BJ (cell line): ENCODE measurements around the gene GBF1. TPM values are rescaled to one million over a fixed set of nuclear protein-coding genes. Genes with fewer than 3 reads are reported as not detected.

ENCODE experiments used
- CTCF ChIA-PET: fragments of 350-600 bp; formaldehyde crosslinking; extraction: SDS; loops from one replicate; lab custom pipeline; 2021; ENCODE audit warnings: antibody characterized with exemption, inconsistent platforms; lab: Yijun Ruan, JAX
- POLR2A ChIA-PET: fragments of 300-600 bp; sonication (Branson Sonifier 250); formaldehyde crosslinking; extraction: SDS; loops from one replicate; lab custom pipeline; 2021; ENCODE audit warnings: antibody characterized with exemption; lab: Charles Lee
- DNase-seq: peaks from one replicate; pipeline ENCODE4 v3.0.0-alpha.2; 2011; ENCODE audit warnings: low read depth
- H3K27me3 ChIP-seq: 2 replicates; pipeline ENCODE4 v1.6.0; 2011; ENCODE audit warnings: low read length; ENCODE audit not compliant: control insufficient read depth, insufficient read depth
- H3K36me3 ChIP-seq: 2 replicates; pipeline ENCODE4 v1.5.1; 2011; ENCODE audit warnings: low read length; ENCODE audit not compliant: control insufficient read depth, insufficient read depth
- H3K4me3 ChIP-seq: 2 replicates; pipeline ENCODE4 v1.5.1; 2011; ENCODE audit warnings: low read depth, mild to moderate bottlenecking, control low read depth, low read length
- polyA plus RNA-seq: library from polyadenylated mRNA; depleted of rRNA; stranded (reverse); fragments of >200 nt; gene quantifications from 2 replicates; pipeline ENCODE4 v1.2.3, GENCODE V29; 2011
- TF ChIP-seq, protein P1 (sequence below): IDR thresholded peaks from 2 replicates; pipeline ENCODE4 v1.5.1; 2011; ENCODE audit warnings: low read depth, mild to moderate bottlenecking, control low read depth, inconsistent platforms, low read length, moderate library complexity; ENCODE audit not compliant: insufficient read depth

Gene GBF1
- polyA plus RNA-seq, 1 experiment = 28.4 TPM

- DNase-seq = no peak
- Histone ChIP-seq H3K36me3 (no peaks in the 10 kb centered on the region), H3K4me3 (no peak overlapping the region), H3K27me3 (no peaks in the 10 kb centered on the region)
- ChIA-PET POLR2A (no interaction called here), CTCF (interaction anchor here (0.6 to 1.3 kb wide), 2 partner anchors 128 to 355 kb away, joined by 3 read pairs; no protein-coding TSS in a partner anchor)
- TF ChIP-seq, protein P1, sequence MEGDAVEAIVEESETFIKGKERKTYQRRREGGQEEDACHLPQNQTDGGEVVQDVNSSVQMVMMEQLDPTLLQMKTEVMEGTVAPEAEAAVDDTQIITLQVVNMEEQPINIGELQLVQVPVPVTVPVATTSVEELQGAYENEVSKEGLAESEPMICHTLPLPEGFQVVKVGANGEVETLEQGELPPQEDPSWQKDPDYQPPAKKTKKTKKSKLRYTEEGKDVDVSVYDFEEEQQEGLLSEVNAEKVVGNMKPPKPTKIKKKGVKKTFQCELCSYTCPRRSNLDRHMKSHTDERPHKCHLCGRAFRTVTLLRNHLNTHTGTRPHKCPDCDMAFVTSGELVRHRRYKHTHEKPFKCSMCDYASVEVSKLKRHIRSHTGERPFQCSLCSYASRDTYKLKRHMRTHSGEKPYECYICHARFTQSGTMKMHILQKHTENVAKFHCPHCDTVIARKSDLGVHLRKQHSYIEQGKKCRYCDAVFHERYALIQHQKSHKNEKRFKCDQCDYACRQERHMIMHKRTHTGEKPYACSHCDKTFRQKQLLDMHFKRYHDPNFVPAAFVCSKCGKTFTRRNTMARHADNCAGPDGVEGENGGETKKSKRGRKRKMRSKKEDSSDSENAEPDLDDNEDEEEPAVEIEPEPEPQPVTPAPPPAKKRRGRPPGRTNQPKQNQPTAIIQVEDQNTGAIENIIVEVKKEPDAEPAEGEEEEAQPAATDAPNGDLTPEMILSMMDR = no peak
Measured at GRCh38 chr10:102275343-102275742, 30.0 kb downstream of the GBF1 start.

- POLR2A ChIA-PET = no interaction called here
- H3K36me3 ChIP-seq = no peaks in the 10 kb centered on the region
- no peak for DNase-seq
- CTCF ChIA-PET = interaction anchor here (0.8 to 2.0 kb wide), 5 partner anchors 8 to 73 kb away, joined by 3 to 6 read pairs (median 4); no protein-coding TSS in a partner anchor
- TF ChIP-seq, protein P1 = no peak
- no peak overlapping the region for H3K4me3 ChIP-seq
- no peaks in the 10 kb centered on the region for H3K27me3 ChIP-seq
Measured at GRCh38 chr10:102279104-102279503, 33.8 kb downstream of the GBF1 start.

- no peaks in the 10 kb centered on the region for H3K36me3 ChIP-seq
- DNase-seq = no peak
- CTCF ChIA-PET = interaction anchor here (1.3 to 1.4 kb wide), 2 partner anchors 32 to 67 kb away, joined by 3 read pairs; no protein-coding TSS in a partner anchor
- no peaks in the 10 kb centered on the region for H3K27me3 ChIP-seq
- POLR2A ChIA-PET = no interaction called here
- no peak overlapping the region for H3K4me3 ChIP-seq
- TF ChIP-seq, protein P1 = no peak
Measured at GRCh38 chr10:102280397-102281101, 35.2 kb downstream of the GBF1 start.

GRCh38 chr10:102281102-102281487 is 35.8 kb downstream of the GBF1 start:
- no peak overlapping the region for H3K4me3 ChIP-seq
- no peak for DNase-seq
- POLR2A ChIA-PET = no interaction called here

DNA sequence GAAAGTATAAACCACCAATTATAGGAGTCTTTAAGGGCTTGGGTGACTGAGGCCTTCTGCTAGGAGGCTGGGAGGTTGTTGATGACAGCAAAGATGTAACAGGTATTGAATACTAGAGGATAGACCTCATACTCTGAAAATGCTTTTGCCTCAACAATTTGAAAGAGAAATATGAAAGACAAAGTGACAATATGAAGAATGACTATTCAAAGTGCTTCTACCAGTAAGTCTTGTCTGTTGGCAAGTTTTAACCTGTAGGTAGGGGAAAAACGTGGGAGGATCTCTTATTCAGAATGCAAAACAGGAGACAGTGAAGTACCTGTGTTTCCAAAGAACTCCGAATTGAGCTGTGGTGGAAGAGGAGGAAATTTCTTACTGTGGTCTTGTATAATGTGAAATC is 38.2 kb downstream of the GBF1 start:
- no peaks in the 10 kb centered on the region for H3K27me3 ChIP-seq
- POLR2A ChIA-PET = no interaction called here
- CTCF ChIA-PET = interaction anchor here (0.9 kb wide), 1 partner anchor 13 kb away, joined by 3 read pairs; no protein-coding TSS in a partner anchor

More at GRCh38 chr10:102281102-102281487, 35.8 kb downstream of the GBF1 start:
- CTCF ChIA-PET = interaction anchor here (1.4 kb wide), 1 partner anchor 67 kb away, joined by 3 read pairs; no protein-coding TSS in a partner anchor
- H3K36me3 ChIP-seq = no peaks in the 10 kb centered on the region
- TF ChIP-seq, protein P1 = no peak
- no peaks in the 10 kb centered on the region for H3K27me3 ChIP-seq

More for the DNA sequence above, 38.2 kb downstream of the GBF1 start:
- Histone ChIP-seq H3K4me3 (no peak overlapping the region), H3K36me3 (no peaks in the 10 kb centered on the region)
- no peak for DNase-seq
- TF ChIP-seq, protein P1 = no peak
